H1 (cell line): ENCODE measurements around the gene CCER1. TPM values are rescaled to one million over a fixed set of nuclear protein-coding genes. Genes with fewer than 3 reads are reported as not detected.

Source experiments
- CBX5 ChIP-seq: fragments of 300-800, 300-1000 bp; sonication (generic); IDR thresholded peaks from 2 replicates; pipeline ENCODE4 v1.7.1; 2016; ENCODE audit warnings: antibody characterized with exemption, low read length, low read depth
- USF2 ChIP-seq: IDR thresholded peaks from 2 replicates; pipeline ENCODE4 v1.6.1; 2011; ENCODE audit warnings: low read length, improper control_type of control experiment
- polyA plus RNA-seq, 7 experiments: library from polyadenylated mRNA; depleted of rRNA in 3 of 7; stranded (reverse) in 5 of 7; unstranded in 2 of 7; fragments of >200 nt in 5 of 7; fragments of 200-250 nt in 2 of 7; gene quantifications; 1 replicate in 5 of 7; 2 replicates in 1 of 7; 4 replicates in 1 of 7; pipeline versions ENCODE4 v1.2.1 to v1.2.3, GENCODE V29; 2011 to 2013; ENCODE audit warnings: missing spikeins in 2 of 7, mixed read lengths in 2 of 7
- total RNA-seq: library from RNA; stranded (reverse); fragmentation: NEBNext Ultra II Directional; extraction: Animal tissue kit (Norgen Biotek cat#: 25700); gene quantifications from 2 replicates; pipeline ENCODE4 v1.2.1, GENCODE V29; 2021

Gene CCER1
- total and polyA plus RNA-seq, 2 of the 8 experiments (the other 6 are each of a cell fraction or from before 2014, with no cell fraction given): not detected

- no peak for TF ChIP-seq USF2
- no peak for TF ChIP-seq CBX5
These were observed 548 bp downstream of the CCER1 start (continued) for GRCh38 chr12:90954428-90954827.
